HepG2 (cell line): ENCODE data around the gene ZNF33A.
"Not testable (repeated sequence)": the region's sequence is repeated elsewhere in the genome, so short reads cannot be mapped to it uniquely, and the experiment has no call there.

ENCODE experiments used
- CREB1 ChIP-seq, 2 experiments: fragments of 450-650 bp in 1 of 2; IDR thresholded peaks; 2 replicates each; pipeline ENCODE4 v1.6.1; 2016 to 2017; ENCODE audit warnings: control low read depth in 1 of 2, mild to moderate bottlenecking in 1 of 2, missing compliant biosample characterization in 1 of 2, missing genetic modification characterization in 1 of 2
- PPARG ChIP-seq: conservative IDR thresholded peaks from 2 replicates; pipeline ENCODE4 v1.6.1; 2016; ENCODE audit warnings: missing biosample characterization, missing genetic modification reagents
- TF ChIP-seq, protein P1 (sequence below): sonication (generic); formaldehyde crosslinking; IDR thresholded peaks from 2 replicates; pipeline ENCODE4 v1.5.0; 2020; ENCODE audit warnings: mild to moderate bottlenecking, missing genetic modification reagents, moderate library complexity
- TF ChIP-seq, protein P2 (sequence below): IDR thresholded peaks from 2 replicates; pipeline ENCODE4 v1.6.1; 2012; ENCODE audit warnings: inconsistent platforms

DNA sequence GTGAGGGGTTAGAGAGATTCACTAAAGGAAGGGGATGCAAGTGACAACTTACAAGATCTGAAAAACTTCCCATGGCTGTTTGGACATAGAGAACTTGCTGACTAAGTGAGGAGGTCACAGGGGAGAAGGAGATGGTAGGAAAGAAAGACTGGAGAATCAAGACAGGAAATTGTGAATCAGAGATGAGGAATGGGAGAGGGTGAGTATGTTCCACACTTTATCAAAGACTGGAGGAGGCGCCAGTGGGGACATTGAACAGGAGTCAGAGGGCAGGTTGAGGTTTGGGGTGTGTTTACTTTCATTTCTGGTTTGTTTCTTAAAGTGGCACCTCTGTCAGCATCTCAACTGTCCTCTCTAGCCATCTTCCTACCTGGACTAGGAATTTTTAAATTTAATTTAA is 59.2 kb downstream of the ZNF33A start:
- not testable (repeated sequence) for TF ChIP-seq PPARG (CRISPR knock-in tag); CREB1 (IDR thresholded peaks at IDR 0.05); CREB1 (CRISPR knock-in tag; IDR thresholded peaks at IDR 0.05)
- TF ChIP-seq, protein P1, sequence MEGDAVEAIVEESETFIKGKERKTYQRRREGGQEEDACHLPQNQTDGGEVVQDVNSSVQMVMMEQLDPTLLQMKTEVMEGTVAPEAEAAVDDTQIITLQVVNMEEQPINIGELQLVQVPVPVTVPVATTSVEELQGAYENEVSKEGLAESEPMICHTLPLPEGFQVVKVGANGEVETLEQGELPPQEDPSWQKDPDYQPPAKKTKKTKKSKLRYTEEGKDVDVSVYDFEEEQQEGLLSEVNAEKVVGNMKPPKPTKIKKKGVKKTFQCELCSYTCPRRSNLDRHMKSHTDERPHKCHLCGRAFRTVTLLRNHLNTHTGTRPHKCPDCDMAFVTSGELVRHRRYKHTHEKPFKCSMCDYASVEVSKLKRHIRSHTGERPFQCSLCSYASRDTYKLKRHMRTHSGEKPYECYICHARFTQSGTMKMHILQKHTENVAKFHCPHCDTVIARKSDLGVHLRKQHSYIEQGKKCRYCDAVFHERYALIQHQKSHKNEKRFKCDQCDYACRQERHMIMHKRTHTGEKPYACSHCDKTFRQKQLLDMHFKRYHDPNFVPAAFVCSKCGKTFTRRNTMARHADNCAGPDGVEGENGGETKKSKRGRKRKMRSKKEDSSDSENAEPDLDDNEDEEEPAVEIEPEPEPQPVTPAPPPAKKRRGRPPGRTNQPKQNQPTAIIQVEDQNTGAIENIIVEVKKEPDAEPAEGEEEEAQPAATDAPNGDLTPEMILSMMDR (CRISPR knock-in tag): not testable (repeated sequence)
- TF ChIP-seq, protein P2, sequence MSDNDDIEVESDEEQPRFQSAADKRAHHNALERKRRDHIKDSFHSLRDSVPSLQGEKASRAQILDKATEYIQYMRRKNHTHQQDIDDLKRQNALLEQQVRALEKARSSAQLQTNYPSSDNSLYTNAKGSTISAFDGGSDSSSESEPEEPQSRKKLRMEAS: not testable (repeated sequence)
